HG03097 (cell line): ENCODE measurements around the gene KCNMA1.

Experiments used
- ATAC-seq: cut with Tn5 transposase; IDR thresholded peaks from one replicate; pipeline ENCODE4 v1.9.1; 2021; ENCODE audit not compliant: unreplicated experiment, low FRiP score

Gene KCNMA1

GRCh38 chr10:76968483-76968882 lies 669.1 kb downstream of the KCNMA1 start:
- ATAC-seq = no peak

- ATAC-seq = no peak
Observed at GRCh38 chr10:76962851-76963250, 674.8 kb downstream of the KCNMA1 start.

- ATAC-seq = no peak
Observed at GRCh38 chr10:76961841-76962240, 675.8 kb downstream of the KCNMA1 start.

GRCh38 chr10:76959111-76959510 lies 678.5 kb downstream of the KCNMA1 start:
- no peak for ATAC-seq

GRCh38 chr10:76954838-76955237 lies 682.8 kb downstream of the KCNMA1 start:
- no peak for ATAC-seq

GRCh38 chr10:76950354-76950753 lies 687.3 kb downstream of the KCNMA1 start:
- ATAC-seq = no peak

- ATAC-seq = no peak
Observed at GRCh38 chr10:76946270-76946669, 691.3 kb downstream of the KCNMA1 start.

- no peak for ATAC-seq
Observed at GRCh38 chr10:76945166-76945565, 692.4 kb downstream of the KCNMA1 start.

- ATAC-seq = no peak
Observed at GRCh38 chr10:76944640-76945039, 693.0 kb downstream of the KCNMA1 start.

- ATAC-seq = no peak
Observed at GRCh38 chr10:76942628-76943416, 694.8 kb downstream of the KCNMA1 start.

- ATAC-seq = no peak
Observed at GRCh38 chr10:76939933-76940468, 697.6 kb downstream of the KCNMA1 start.

- no peak for ATAC-seq
Observed at GRCh38 chr10:76937181-76937600, 700.4 kb downstream of the KCNMA1 start.

GRCh38 chr10:76935941-76936613 lies 701.5 kb downstream of the KCNMA1 start:
- no peak for ATAC-seq

GRCh38 chr10:76928565-76928964 lies 709.0 kb downstream of the KCNMA1 start:
- no peak for ATAC-seq

GRCh38 chr10:76925636-76926405 lies 711.8 kb downstream of the KCNMA1 start:
- ATAC-seq = no peak

GRCh38 chr10:76922666-76923065 lies 714.9 kb downstream of the KCNMA1 start:
- no peak for ATAC-seq

GRCh38 chr10:76921383-76922010 lies 716.1 kb downstream of the KCNMA1 start:
- ATAC-seq = no peak

- ATAC-seq = no peak
Observed at GRCh38 chr10:76920581-76920980, 717.0 kb downstream of the KCNMA1 start.

- ATAC-seq = no peak
Observed at GRCh38 chr10:76918106-76918505, 719.5 kb downstream of the KCNMA1 start.

GRCh38 chr10:76917071-76917470 lies 720.5 kb downstream of the KCNMA1 start:
- ATAC-seq = no peak

GRCh38 chr10:76916536-76916935 lies 721.1 kb downstream of the KCNMA1 start:
- no peak for ATAC-seq
